ENCODE data around the gene NF2.

GRCh38 chr22:29635734-29636357 is 32.4 kb downstream of the NF2 start:
- TF ChIP-seq RAD21 (IDR thresholded peaks at IDR 0.05 in 1 of 2, conservative IDR thresholded peaks at IDR 0.05 in 1 of 2; ENCODE audit: low read depth in 2 of 2, low read length in 2 of 2) (peak; percentile 88 to 91), POLR2A (IDR thresholded peaks at IDR 0.05; ENCODE audit: control extremely low read depth in 1 of 2, low read depth in 2 of 2, low read length in 2 of 2) (no peak), POLR2AphosphoS5 (IDR thresholded peaks at IDR 0.05; ENCODE audit: low read depth, low read length) (no peak), CTCF (IDR thresholded peaks at IDR 0.05; ENCODE audit: control extremely low read depth in 1 of 3, insufficient read depth in 1 of 3, low read depth in 1 of 3, low read length in 3 of 3) (peak; percentile 23 to 81 (median 71))
